GM21423 (cell line): ENCODE results near the gene EGLN3.
"Not testable (repeated sequence)": the region's sequence is repeated elsewhere in the genome, so short reads cannot be mapped to it uniquely, and the experiment has no call there.

Source experiments
- ATAC-seq: cut with Tn5 transposase; IDR thresholded peaks from one replicate; pipeline ENCODE4 v1.9.1; 2021; ENCODE audit warnings: mild to moderate bottlenecking, moderate library complexity; ENCODE audit not compliant: unreplicated experiment

The EGLN3 gene

GRCh38 chr14:33950320-33951182, at the start of gene EGLN3:
EGLN3 (minus strand) TSS chr14:33951074; CDS start chr14:33950752, 322 bp downstream.
- ATAC-seq = peak; percentile 83

- ATAC-seq = no peak
Measured at GRCh38 chr14:34000396-34000795, 49.5 kb upstream of the EGLN3 start.

- ATAC-seq = no peak
Measured at GRCh38 chr14:33999771-34000291, 49.0 kb upstream of the EGLN3 start.

GRCh38 chr14:33997611-33998010, 46.7 kb upstream of the EGLN3 start:
- ATAC-seq = no peak

GRCh38 chr14:33996462-33996861, 45.6 kb upstream of the EGLN3 start:
- no peak for ATAC-seq

- ATAC-seq = no peak
Measured at GRCh38 chr14:33993246-33993645, 42.4 kb upstream of the EGLN3 start.

GRCh38 chr14:33992274-33993007, 41.6 kb upstream of the EGLN3 start:
- no peak for ATAC-seq

GRCh38 chr14:33990790-33991189, 39.9 kb upstream of the EGLN3 start:
- ATAC-seq = no peak

GRCh38 chr14:33987565-33988080, 36.7 kb upstream of the EGLN3 start:
- ATAC-seq = no peak

- ATAC-seq = no peak
Measured at GRCh38 chr14:33986804-33987203, 35.9 kb upstream of the EGLN3 start.

GRCh38 chr14:33985242-33985641, 34.4 kb upstream of the EGLN3 start:
- no peak for ATAC-seq

- peak; percentile 79 for ATAC-seq
Measured at GRCh38 chr14:33979613-33980276, 28.9 kb upstream of the EGLN3 start.

GRCh38 chr14:33978892-33979612, 28.2 kb upstream of the EGLN3 start:
- ATAC-seq = no peak

GRCh38 chr14:33972583-33973081, 21.8 kb upstream of the EGLN3 start:
- ATAC-seq = peak; percentile 89

GRCh38 chr14:33969846-33970245, 19.0 kb upstream of the EGLN3 start:
- ATAC-seq = not testable (repeated sequence)

GRCh38 chr14:33968722-33969121, 17.8 kb upstream of the EGLN3 start:
- ATAC-seq = no peak

- no peak for ATAC-seq
Measured at GRCh38 chr14:33967138-33967537, 16.3 kb upstream of the EGLN3 start.

GRCh38 chr14:33966276-33966675, 15.4 kb upstream of the EGLN3 start:
- ATAC-seq = no peak

GRCh38 chr14:33964599-33965317, 13.9 kb upstream of the EGLN3 start:
- ATAC-seq = no peak

- ATAC-seq = no peak
Measured at GRCh38 chr14:33963892-33964291, 13.0 kb upstream of the EGLN3 start.
